PC-3 (cell line): ENCODE results near the gene CCR7.

ENCODE experiments used
- CTCF ChIP-seq: fragments of 300-600 bp; sonication (generic); conservative IDR thresholded peaks from 2 replicates; pipeline ENCODE4 v1.5.1; 2017; ENCODE audit warnings: antibody characterized with exemption, low read depth, mild to moderate bottlenecking, low read length
- EZH2phosphoT487 ChIP-seq: fragments of 300-600 bp; sonication (generic); IDR thresholded peaks from 2 replicates; pipeline ENCODE4 v1.6.1; 2018; ENCODE audit warnings: mild to moderate bottlenecking, antibody characterized with exemption, low read length, borderline replicate concordance

GRCh38 chr17:40564883-40565768 lies at the start of gene CCR7:
- TF ChIP-seq CTCF (no peak), EZH2phosphoT487 (no peak)
